Breast epithelium (tissue), 4 donors: Measurements from ENCODE around the gene DEGS1. TPM values are rescaled to one million over a fixed set of nuclear protein-coding genes. Genes with fewer than 3 reads are reported as not detected.

Source experiments
- DNase-seq, 2 donors: peaks; one replicate each; pipeline ENCODE4 v3.0.0-alpha.2; 2019; ENCODE audit warnings: low spot score in 2 of 2
- H3K27ac ChIP-seq, 2 donors: fragments of 200-600 bp; sonication (generic) in 1 of 2; one replicate each; pipeline ENCODE4 v1.5.1; 2016 to 2019; ENCODE audit warnings: mild to moderate bottlenecking in 1 of 2
- H3K27me3 ChIP-seq, 2 donors: fragments of 200-600 bp; sonication (generic) in 1 of 2; one replicate each; pipeline versions ENCODE4 v1.5.1 to v1.6.0; 2017 to 2019; ENCODE audit warnings: control low read depth in 1 of 2, mild to moderate bottlenecking in 1 of 2
- H3K36me3 ChIP-seq: fragments of 200-600 bp; one replicate; pipeline ENCODE4 v1.5.1; 2019
- H3K4me1 ChIP-seq, 2 donors: fragments of 200-600 bp; sonication (generic); one replicate each; pipeline ENCODE4 v1.5.1; 2016 to 2019; ENCODE audit warnings: control low read depth in 1 of 2
- H3K4me3 ChIP-seq, 3 donors: fragments of 200-600 bp; sonication (generic); 1 replicate in 2 of 3; 2 replicates in 1 of 3; pipeline ENCODE4 v1.5.1; 2016 to 2019; ENCODE audit warnings: mild to moderate bottlenecking in 3 of 3, moderate library complexity in 2 of 3
- H3K9me3 ChIP-seq, 2 donors: fragments of 200-600 bp; sonication (generic) in 1 of 2; one replicate each; pipeline ENCODE4 v1.5.1; 2016 to 2019; ENCODE audit warnings: control low read depth in 1 of 2
- CTCF ChIP-seq, 3 donors: fragments of 450-650 bp; IDR thresholded peaks; one replicate each; pipeline ENCODE4 v1.5.1; 2016 to 2017; ENCODE audit warnings: antibody characterized with exemption in 3 of 3, mild to moderate bottlenecking in 3 of 3, moderate library complexity in 3 of 3
- POLR2A ChIP-seq: fragments of 450-650 bp; IDR thresholded peaks from one replicate; pipeline ENCODE4 v1.6.1; 2016; ENCODE audit warnings: antibody characterized with exemption, mild to moderate bottlenecking, moderate library complexity
- POLR2AphosphoS5 ChIP-seq, 3 donors: sonication (generic); formaldehyde crosslinking; IDR thresholded peaks; one replicate each; pipeline ENCODE4 v1.6.1; 2017; ENCODE audit warnings: antibody characterized with exemption in 3 of 3
- intact Hi-C: fragments of 100-400 bp; cut with DNase I; formaldehyde crosslinking; loops from one replicate; pipeline ENCODE4 v1.15.1; 2023; ENCODE audit warnings: low total_unique reads
- total RNA-seq, 3 donors: library from RNA; depleted of rRNA; stranded (reverse); fragments of >200 nt; gene quantifications; one replicate each; pipeline ENCODE4 v1.1.0, GENCODE V29; 2016

DEGS1 gene
- 10 to 100 TPM; 74.9 to 84.4 (median 81.0) TPM for total RNA-seq

- H3K4me3 ChIP-seq: peak within 1 kb of the TSS; percentile 91 to 99 (median 94)
- H3K4me1 ChIP-seq: no peaks in the 10 kb centered on the region
- no peaks in the 10 kb centered on the region for H3K9me3 ChIP-seq
- peak; percentile 77 to 84 for DNase-seq
- H3K27me3 ChIP-seq: no peaks in the 10 kb centered on the region
- no peaks in the 10 kb centered on the region for H3K36me3 ChIP-seq
- TF ChIP-seq POLR2A (peak; percentile 26), CTCF (IDR thresholded peaks at IDR 0.05) (no peak), POLR2AphosphoS5 (IDR thresholded peaks at IDR 0.05) (peak; percentile 70 to 80 (median 72))
- H3K27ac ChIP-seq: peak within 1 kb of the TSS; percentile 94 to 98
- intact Hi-C loops: no loop called here
Observed at GRCh38 chr1:224182866-224183590, at the start of gene DEGS1. DEGS1 (plus strand) TSS chr1:224183240; CDS start chr1:224183337, 97 bp downstream.

- Histone ChIP-seq H3K36me3 (no peaks in the 10 kb centered on the region), H3K9me3 (no peaks in the 10 kb centered on the region), H3K27me3 (no peaks in the 10 kb centered on the region), H3K4me1 (no peaks in the 10 kb centered on the region), H3K27ac (no peak overlapping the region), H3K4me3 (no peak overlapping the region)
- TF ChIP-seq POLR2AphosphoS5 (IDR thresholded peaks at IDR 0.05) (no peak), CTCF (IDR thresholded peaks at IDR 0.05) (no peak), POLR2A (no peak)
- intact Hi-C loops: no loop called here
- no peak for DNase-seq
Observed at GRCh38 chr1:224133741-224134299, 49.2 kb upstream of the DEGS1 start.

GRCh38 chr1:224137518-224137917, 45.5 kb upstream of the DEGS1 start:
- intact Hi-C loops: no loop called here
- Histone ChIP-seq H3K9me3 (no peaks in the 10 kb centered on the region), H3K4me1 (no peaks in the 10 kb centered on the region), H3K4me3 (no peak overlapping the region), H3K36me3 (no peaks in the 10 kb centered on the region), H3K27me3 (no peaks in the 10 kb centered on the region), H3K27ac (no peak overlapping the region)
- no peak for DNase-seq
- TF ChIP-seq POLR2AphosphoS5 (IDR thresholded peaks at IDR 0.05) (no peak), POLR2A (no peak), CTCF (IDR thresholded peaks at IDR 0.05) (no peak)

- no peaks in the 10 kb centered on the region for H3K36me3 ChIP-seq
- H3K27me3 ChIP-seq: no peaks in the 10 kb centered on the region
- no peaks in the 10 kb centered on the region for H3K4me1 ChIP-seq
- TF ChIP-seq POLR2AphosphoS5 (IDR thresholded peaks at IDR 0.05) (no peak), POLR2A (no peak), CTCF (IDR thresholded peaks at IDR 0.05) (no peak)
- no peaks in the 10 kb centered on the region for H3K9me3 ChIP-seq
- no peak overlapping the region for H3K27ac ChIP-seq
- no peak overlapping the region for H3K4me3 ChIP-seq
- DNase-seq: no peak
- intact Hi-C loops: no loop called here
Observed at GRCh38 chr1:224138198-224138597, 44.8 kb upstream of the DEGS1 start.

GRCh38 chr1:224141693-224142092, 41.3 kb upstream of the DEGS1 start:
- intact Hi-C loops: no loop called here
- TF ChIP-seq POLR2A: no peak
- TF ChIP-seq CTCF (IDR thresholded peaks at IDR 0.05): no peak
- no peak for TF ChIP-seq POLR2AphosphoS5 (IDR thresholded peaks at IDR 0.05)
- Histone ChIP-seq H3K9me3 (no peaks in the 10 kb centered on the region), H3K27ac (no peak overlapping the region), H3K27me3 (no peaks in the 10 kb centered on the region), H3K36me3 (no peaks in the 10 kb centered on the region), H3K4me1 (no peaks in the 10 kb centered on the region), H3K4me3 (no peak overlapping the region)
- DNase-seq: no peak
